Measurements from ENCODE around the gene LRRC46.

- no peak for TF ChIP-seq BACH2 (CRISPR knock-in tag; IDR thresholded peaks at IDR 0.05; ENCODE audit: borderline replicate concordance)
- TF ChIP-seq ARNTL (CRISPR knock-in tag; IDR thresholded peaks at IDR 0.05; ENCODE audit: borderline replicate concordance, low read depth) = no peak
- no peak for TF ChIP-seq ZNF70 (CRISPR knock-in tag; IDR thresholded peaks at IDR 0.05)
- TF ChIP-seq ISL1 (CRISPR knock-in tag; IDR thresholded peaks at IDR 0.05) = no peak
- TF ChIP-seq TOX (CRISPR knock-in tag; IDR thresholded peaks at IDR 0.05; ENCODE audit: borderline replicate concordance) = no peak
- TF ChIP-seq, protein P1, sequence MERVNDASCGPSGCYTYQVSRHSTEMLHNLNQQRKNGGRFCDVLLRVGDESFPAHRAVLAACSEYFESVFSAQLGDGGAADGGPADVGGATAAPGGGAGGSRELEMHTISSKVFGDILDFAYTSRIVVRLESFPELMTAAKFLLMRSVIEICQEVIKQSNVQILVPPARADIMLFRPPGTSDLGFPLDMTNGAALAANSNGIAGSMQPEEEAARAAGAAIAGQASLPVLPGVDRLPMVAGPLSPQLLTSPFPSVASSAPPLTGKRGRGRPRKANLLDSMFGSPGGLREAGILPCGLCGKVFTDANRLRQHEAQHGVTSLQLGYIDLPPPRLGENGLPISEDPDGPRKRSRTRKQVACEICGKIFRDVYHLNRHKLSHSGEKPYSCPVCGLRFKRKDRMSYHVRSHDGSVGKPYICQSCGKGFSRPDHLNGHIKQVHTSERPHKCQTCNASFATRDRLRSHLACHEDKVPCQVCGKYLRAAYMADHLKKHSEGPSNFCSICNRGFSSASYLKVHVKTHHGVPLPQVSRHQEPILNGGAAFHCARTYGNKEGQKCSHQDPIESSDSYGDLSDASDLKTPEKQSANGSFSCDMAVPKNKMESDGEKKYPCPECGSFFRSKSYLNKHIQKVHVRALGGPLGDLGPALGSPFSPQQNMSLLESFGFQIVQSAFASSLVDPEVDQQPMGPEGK (CRISPR knock-in tag; IDR thresholded peaks at IDR 0.05; ENCODE audit: borderline replicate concordance) = no peak
- TF ChIP-seq ZC3H10 (CRISPR knock-in tag; IDR thresholded peaks at IDR 0.05) = no peak
- no peak for TF ChIP-seq OSR1 (CRISPR knock-in tag; IDR thresholded peaks at IDR 0.05)
- TF ChIP-seq ZFP3 (CRISPR knock-in tag; IDR thresholded peaks at IDR 0.05) = no peak
- no peak for TF ChIP-seq CSDC2 (CRISPR knock-in tag; IDR thresholded peaks at IDR 0.05)
- no peak for TF ChIP-seq TCF4 (CRISPR knock-in tag; IDR thresholded peaks at IDR 0.05; ENCODE audit: borderline replicate concordance)
Measured at GRCh38 chr17:47808036-47808829, 23.2 kb upstream of the LRRC46 start.
